Stimulated activated CD4-positive, alpha-beta T cell treated with anti-CD3 and anti-CD28 coated beads, Interleukin-15, amount 100 ng/mL, for 1 hour (primary cell): ENCODE measurements around the gene PAM.

ENCODE experiments used
- DNase-seq, 2 donors: peaks; one replicate each; pipeline ENCODE4 v3.0.0-alpha.2; 2020; ENCODE audit warnings: low read depth in 1 of 2, low spot score in 1 of 2

Gene PAM

DNA sequence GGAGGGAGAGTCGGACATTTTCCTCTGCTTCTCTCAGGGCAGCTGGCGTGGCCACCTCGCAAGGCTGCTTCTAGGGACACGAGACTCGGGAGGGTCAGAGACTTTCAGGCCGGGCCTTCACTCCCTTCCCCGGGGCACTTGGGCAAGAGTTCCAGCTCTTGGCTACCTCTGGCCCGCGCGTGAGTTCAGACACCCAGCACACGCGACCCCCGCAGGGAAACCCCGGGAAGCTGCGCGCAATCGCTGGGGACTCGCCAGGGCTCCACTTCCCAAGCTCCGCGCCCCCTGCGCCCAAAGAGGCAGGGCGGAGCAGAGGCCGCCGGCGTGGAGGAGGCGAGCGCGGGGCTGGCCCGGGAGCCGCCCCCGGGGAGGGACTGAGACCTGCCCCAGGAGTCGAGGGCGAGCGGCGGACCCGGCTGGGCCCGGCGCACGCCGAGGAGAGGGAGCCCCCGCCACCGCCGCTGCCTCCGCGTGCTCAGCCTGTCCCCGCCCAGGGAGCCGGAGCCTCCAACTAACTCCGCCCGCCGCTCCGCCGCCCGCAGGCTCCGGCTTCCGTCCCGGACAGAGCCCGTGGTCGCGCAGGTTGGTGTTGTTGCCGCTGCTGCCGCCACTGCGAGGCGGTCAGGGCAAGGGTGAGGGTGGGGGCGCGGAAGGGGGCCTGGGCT lies at the start of gene PAM:
PAM (plus strand) TSS at position 539 of the 665 bp plus-strand sequence. CDS start 110,891 bp downstream, outside the sequence.
- peak; percentile 35 to 67 for DNase-seq

DNA sequence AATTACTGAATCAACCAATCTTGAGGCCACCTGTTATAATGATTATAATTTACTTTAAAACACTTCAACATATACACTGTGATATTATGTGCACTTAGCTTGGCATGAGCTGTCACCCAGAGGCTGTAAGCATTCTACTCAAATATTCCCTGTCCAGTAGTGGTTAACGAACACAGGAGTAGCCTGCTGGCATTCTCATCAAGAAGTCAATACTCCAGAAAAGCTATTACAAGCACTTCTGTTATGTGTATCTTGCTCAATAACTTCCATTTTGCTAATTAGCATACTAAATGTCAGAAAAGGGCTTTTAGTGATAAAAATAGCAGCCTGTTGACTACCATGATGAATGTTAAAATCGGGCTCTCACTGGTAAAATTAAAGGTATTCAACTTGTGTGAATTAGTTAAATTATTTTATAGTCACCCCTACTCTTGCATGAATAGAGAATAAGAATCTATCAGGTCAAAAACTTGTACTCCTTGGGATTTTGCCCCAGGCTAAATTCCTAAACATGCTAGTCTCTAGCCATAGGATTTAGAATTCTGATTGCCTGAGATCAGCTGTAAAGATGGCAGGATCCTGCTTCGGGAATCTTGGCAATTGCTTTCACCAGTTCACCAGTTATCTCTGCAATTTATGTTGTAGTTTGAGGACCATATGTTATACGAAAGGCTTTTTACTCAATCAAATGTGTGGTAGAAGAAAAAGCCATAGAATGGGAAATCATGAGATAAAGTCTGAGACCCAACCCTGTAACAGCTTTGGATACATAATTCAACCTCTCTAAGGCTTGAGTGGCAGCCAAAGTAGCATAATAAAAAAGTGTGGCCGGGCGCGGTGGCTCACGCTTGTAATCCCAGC lies 43.4 kb upstream of the PAM start:
- DNase-seq = no peak

DNA sequence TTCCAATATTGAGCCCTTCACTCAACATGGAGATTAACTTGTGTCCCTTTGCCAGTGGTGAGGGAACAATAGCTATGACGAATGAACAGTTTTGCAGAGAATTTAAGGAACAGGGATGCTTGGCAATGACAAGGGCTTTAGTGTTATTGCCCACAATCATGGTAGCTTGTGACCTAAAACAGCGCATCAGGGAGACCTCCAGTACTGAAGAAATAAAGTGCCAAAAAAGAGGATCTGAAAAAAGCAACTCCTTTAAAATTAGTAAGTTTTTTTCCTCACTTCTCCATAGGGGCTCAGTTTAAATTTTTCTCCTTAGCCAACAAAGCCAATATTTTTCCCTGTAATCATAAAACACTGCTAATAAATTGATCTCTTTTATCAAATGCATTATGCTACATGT lies 41.8 kb upstream of the PAM start:
- no peak for DNase-seq

DNA sequence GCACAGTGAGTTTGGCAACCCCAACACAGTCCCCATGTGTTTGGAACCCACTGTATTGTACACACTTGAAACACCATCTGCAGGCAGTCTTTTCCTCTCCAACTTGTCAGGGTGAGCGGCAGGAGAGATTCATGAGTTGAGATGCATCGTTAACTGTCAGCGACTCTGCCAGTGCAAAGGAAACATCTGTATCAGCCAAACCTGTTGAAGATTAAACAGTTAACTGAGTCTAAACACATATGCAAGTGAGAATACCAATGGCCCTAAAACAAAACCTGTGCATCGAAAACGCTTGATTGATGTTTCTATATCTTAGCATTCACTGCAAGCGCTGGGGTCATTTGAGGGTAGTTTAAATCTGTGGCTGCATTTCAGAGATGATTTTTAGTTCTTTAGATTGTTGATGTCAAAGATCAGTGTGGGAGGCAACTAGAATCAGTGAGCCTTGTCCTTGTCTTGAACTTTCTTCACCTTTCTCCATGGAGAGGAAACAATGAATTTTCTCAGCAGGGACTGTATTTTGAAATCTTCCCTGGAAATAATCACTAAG lies 41.3 kb upstream of the PAM start:
- no peak for DNase-seq

GRCh38 chr5:102715082-102715807 lies 39.9 kb upstream of the PAM start:
- no peak for DNase-seq

- no peak for DNase-seq
Measured at GRCh38 chr5:102716017-102716416, 39.1 kb upstream of the PAM start.

DNA sequence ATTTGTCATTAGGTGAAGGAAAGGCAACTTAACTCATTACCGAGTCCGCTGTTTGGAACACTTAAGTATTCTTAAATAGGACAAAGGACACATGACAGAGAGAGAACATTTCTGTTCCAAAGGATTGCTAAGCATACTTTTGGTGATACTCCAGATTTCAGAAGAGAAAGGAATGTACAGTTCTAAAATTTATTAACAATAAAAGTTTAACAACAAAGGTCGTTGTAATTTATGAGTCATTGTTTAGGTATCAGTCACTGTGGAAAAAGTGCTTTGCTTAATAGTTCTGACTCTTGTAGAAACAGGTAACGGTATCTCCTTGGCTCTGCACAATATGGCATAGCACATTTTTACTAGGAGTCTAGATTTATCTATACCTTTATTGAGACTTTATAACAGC lies 36.3 kb upstream of the PAM start:
- no peak for DNase-seq

GRCh38 chr5:102719886-102720285 lies 35.2 kb upstream of the PAM start:
- no peak for DNase-seq

GRCh38 chr5:102720969-102721368 lies 34.1 kb upstream of the PAM start:
- no peak for DNase-seq

DNA sequence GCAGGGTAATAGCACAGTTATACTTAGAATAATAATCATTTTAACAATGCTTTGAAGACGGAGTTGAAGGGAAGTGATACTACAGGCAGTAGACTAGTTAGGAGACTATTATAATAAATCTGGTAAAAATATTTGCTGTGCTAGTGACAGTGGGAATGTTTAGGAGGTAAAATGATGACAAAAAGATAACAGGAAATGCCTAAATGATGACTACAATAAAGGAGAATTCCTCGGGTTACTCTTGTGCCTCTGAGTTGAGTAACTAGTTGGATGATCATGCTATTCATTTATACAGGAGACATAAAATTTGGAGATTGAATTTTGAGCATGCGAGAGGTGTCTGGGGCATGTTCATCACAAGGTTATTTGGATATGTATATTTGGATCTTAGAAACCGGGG lies 32.2 kb upstream of the PAM start:
- no peak for DNase-seq

DNA sequence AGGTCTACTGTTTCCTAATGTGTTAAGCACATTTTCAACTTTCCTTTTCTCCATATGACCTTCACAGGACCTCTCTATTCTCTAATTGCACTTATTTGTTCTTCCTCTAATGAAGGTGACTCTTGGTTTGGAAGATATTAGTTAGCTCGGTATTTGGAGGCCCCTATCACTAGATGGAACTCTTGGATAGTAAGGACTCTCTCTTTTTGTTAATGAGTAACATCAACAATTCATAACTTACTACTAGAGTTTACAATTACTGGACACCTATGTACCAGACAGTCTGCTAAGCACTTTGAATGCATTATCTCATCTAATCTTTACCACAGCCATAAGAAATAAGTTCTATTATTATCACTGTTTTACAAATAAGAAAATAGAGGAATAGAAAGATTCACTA lies 23.4 kb upstream of the PAM start:
- no peak for DNase-seq

GRCh38 chr5:102733534-102733933 lies 21.6 kb upstream of the PAM start:
- DNase-seq = no peak

DNA sequence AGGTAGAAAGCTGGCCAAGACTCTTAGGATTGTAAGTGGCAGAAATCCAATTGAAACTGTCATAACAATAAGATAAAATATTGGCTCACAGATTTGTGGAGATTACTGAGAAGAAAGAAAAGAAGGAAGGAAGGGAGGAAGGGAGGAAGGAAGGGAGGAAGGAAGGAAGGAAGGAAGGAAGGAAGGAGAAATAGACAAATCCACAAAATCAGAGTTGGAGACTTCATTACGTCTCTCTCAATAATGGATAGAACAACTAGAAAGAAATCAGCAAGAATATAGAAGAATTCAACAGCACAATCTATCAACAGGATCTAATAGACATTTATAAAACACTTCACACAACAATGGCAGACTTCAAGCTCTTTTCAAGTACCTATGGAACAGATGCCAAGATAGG lies 17.9 kb upstream of the PAM start:
- no peak for DNase-seq

GRCh38 chr5:102737805-102738469 lies 17.2 kb upstream of the PAM start:
- no peak for DNase-seq

- DNase-seq = no peak
Measured at GRCh38 chr5:102740515-102740914, 14.6 kb upstream of the PAM start.

DNA sequence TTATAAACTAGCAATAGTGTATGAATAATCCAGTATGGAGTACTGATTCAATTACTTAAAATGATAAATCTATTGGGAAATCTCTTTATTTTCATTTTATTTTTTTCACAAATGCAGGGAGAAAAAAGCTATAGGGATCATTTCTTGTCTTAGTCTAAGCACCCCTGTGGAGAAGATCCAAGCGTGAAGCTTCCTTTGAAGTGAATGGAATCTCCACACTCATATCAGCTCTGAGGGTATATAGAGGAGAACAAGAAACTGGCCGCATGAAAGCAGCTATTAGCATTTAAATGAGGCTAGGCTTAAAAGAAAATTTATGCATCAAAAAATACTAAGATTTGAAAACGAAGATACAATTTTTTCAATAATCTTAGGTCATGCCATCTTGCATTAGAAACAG lies 12.9 kb upstream of the PAM start:
- no peak for DNase-seq

- no peak for DNase-seq
Measured at GRCh38 chr5:102743900-102744299, 11.2 kb upstream of the PAM start.

DNA sequence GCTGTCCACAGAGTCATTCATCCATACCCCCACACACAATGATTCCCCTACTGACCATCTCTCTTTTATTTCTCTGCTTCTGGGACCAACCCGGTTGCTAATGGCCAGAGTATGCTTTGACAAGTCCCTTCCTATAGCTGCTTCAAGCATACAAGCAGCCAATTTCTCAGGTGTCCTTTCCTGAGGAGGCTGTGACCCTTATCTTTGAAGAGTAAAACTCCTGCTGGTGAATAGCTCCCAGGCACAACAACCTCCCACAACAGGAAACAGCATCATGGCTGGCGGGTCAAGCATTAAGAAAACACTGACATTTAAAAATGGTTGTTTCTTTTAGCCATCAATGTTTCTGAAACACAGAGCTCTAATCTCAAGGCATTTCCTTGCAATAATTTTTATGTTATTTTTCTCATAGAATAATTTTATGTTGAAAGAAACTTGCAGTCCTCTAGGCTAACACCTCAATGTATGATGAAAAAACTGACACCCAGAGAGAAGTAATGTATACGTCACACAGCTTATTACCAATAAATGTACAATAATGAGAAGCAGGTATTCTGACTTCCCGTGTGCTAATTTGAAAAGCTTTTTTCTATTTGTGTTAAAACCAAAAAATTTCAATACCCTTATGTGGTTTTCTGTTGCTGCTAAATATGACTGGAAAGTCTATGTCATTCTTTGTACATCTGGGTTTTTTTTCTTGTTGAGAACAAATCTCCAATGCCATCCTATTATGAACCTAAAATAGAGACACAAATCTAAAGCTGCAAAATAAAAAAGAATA lies 7.5 kb upstream of the PAM start:
- DNase-seq = no peak

- DNase-seq = no peak
Measured at GRCh38 chr5:102749416-102750030, 5.6 kb upstream of the PAM start.
